Mucosa of gallbladder (tissue), 1 donor: ENCODE results near the gene PIP5K1C. TPM values are rescaled to one million over a fixed set of nuclear protein-coding genes. Genes with fewer than 3 reads are reported as not detected.

Experiments
- DNase-seq: peaks from one replicate; pipeline ENCODE4 v3.0.0-alpha.2; 2020; ENCODE audit warnings: low spot score
- total RNA-seq: library from RNA; stranded (reverse); gene quantifications from one replicate; pipeline ENCODE4 v1.2.1, GENCODE V29; 2021
- donor health status: DM: no; HTN: no; CAD: no.

The PIP5K1C gene
- total RNA-seq, 1 donor from 2014 or later, result 72.9 TPM

DNA sequence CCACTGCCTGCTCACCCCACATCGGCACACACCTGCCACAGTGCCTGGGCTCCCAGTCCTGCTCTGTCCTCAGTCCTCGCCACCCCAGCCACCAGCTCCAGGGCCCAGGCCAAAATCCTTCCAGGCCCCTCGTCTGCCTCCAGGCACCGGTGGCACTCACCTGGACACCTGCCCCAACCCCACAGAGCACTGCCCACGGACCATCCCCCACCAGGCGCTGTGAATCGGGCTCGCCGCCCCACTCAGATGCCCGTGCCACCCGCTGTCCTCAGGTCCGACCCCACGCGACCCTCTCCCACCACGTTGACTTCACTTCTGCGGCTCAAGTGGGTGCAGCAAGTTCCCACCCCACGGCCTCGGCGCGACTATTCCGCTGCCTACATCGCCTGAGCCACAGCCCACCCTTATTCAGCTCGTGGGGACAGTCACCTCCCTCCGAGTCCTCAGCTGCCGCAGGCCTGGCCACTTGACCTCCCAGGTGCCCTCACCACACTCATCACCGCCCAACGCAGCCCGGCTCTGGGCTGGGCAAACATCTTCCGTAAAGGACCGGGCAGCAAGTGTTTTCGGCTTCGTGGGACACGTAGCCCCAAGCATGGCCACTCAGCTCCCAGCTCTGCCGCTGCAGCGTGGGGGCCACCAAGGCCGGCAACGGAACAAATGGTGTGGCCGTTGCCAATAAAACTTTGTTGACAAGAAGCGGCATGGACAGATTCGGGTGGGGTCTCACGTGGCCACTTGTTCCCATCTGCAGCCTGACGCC lies 5.7 kb downstream of the PIP5K1C start:
- DNase-seq, result no peak

- no peak for DNase-seq
These were observed 7.0 kb downstream of the PIP5K1C start for GRCh38 chr19:3693025-3693925.

- no peak for DNase-seq
These were observed 7.9 kb downstream of the PIP5K1C start for GRCh38 chr19:3692141-3693024.

DNA sequence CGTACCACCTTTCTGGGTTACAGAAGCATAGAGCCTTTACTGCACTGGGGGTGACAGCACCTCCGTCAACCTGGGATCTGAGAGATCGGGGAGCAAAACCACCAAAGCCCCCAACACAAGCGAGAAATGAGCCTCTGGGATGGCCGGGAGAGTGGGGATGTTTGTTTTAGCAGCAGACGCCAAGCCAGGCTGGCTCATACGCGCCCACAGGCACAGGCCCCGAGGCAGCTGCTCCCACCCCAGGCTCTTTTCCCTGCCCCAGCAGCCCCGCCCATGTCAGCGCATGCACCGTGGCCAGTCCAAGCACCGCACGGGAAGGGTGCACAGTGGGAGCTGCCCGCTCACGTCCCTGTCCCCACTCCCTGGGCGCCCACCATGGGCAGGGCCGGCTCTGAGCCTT lies 8.5 kb downstream of the PIP5K1C start:
- no peak for DNase-seq

DNA sequence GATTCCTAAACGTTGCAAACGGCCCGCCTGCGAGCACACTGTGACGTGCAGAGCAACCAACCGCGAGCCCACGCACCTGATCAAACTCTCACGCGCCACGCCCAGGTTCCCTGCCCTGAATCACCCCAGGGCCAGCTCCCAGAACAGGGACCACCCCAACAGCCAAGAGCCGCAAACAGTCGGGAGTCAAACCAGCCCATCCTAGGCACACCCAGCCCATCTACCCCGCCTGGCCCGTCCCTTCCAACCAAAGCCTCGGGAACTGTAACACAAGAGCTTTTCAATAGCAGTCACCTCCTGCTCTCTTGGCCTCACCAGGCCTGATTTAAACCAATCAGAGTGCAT lies 8.9 kb downstream of the PIP5K1C start:
- no peak for DNase-seq

DNA sequence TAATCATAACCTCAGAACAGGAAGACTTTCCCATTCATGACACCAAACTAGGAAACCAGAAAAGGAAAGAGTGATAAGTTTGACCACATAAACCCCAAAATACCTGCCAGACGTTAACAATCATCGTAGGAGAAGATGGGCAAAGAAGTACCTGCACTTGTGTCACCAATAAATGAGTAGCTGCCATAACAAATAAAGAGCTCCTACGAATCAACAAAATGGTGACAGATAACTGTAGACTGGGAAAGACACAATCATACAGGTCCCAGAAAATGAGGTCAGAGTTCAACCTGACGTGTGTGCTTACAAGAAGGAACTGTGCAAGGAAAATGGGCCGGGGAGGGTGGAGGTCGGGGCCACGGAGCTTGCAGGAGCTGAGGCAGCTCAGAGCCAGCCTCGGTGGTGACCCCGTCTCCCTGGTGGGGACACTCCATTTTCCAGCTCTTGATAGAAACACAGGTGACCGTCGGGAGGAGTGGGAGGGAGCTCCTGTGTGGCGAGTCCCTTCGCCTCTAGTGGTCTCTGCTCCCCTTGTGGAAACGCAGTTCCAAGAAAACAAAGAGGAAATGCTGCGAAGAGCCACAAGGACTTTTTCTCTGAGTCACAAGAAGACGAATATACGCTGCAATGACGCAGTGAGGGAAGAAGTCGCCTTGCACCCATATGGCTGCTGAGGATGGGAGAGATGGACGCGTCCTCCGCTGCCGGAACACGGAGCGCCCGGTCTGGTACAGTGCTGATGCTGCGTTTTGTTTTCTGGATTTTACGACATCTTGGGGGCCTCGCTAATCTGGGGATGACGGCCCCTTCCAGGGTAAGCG lies 9.5 kb downstream of the PIP5K1C start:
- no peak for DNase-seq

- DNase-seq, result no peak
These were observed 12.2 kb downstream of the PIP5K1C start for GRCh38 chr19:3687774-3688706.

- DNase-seq, result no peak
These were observed 12.9 kb downstream of the PIP5K1C start for GRCh38 chr19:3687393-3687773.

- no peak for DNase-seq
These were observed 15.4 kb downstream of the PIP5K1C start for GRCh38 chr19:3684817-3685410.

GRCh38 chr19:3684054-3684816 lies 16.0 kb downstream of the PIP5K1C start:
- no peak for DNase-seq

DNA sequence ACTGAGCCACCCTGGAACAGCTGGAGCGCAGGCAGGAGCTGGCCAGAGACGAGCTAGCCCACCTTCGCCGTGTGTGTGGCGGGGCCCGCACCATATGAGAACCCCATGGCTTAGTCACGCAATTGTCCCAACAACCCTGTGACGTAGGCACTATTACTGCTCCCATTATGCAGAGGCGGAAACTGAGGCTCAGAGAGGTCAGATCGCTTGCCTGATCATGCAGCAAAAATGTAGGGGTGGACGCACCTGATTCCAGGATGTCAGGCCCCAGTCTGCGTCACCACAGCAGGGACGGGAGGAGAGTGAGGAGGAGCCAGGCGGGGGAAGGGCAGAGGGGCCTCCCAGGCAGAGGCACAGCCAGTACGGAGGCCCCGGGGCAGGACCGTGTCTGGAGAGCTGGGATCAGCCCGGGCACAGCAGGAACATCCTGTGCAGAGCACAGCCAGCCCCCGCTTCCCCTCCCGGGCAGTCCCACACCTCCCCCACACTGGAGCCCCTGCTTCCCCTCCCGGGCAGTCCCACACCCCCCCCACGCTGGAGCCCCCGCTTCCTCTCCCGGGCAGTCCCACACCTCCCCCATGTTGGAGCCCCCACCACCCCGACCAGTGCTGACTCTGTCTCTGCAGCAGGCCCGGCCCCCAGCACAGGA lies 16.7 kb downstream of the PIP5K1C start:
- DNase-seq, result no peak

DNA sequence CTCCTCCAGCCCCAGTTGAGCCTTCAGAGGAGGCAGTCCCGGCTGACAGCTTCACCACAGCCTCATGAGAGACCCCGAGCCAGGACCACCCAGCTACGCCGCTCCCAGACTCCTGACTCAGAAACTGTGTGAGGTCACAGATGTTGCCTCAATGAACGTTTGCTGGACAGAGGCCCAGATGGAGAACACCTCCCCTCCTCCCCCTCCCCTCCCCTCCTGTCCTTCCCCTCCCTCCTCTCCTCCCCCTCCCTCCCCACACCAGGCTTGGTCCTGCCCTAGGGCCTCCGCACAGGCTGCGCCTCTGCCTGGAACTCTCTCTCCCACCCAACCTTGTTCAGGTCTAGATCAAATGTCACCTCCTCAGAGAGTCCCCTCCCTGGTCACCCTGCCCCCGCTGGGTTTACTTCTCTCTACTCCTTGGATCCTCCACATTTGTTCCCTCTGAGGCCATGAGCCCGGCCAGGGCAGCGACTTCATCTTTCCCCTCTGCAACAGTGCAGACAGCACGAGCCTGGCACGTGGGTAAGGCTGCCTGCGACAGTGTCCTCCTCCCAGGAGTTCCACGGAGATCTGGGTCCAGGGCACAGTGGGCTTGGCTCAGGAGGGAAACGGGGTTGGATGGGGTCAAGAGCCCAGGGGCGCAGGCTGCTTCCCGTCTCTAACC lies 17.4 kb downstream of the PIP5K1C start:
- no peak for DNase-seq

- DNase-seq, result no peak
These were observed 18.0 kb downstream of the PIP5K1C start for GRCh38 chr19:3682286-3682685.

DNA sequence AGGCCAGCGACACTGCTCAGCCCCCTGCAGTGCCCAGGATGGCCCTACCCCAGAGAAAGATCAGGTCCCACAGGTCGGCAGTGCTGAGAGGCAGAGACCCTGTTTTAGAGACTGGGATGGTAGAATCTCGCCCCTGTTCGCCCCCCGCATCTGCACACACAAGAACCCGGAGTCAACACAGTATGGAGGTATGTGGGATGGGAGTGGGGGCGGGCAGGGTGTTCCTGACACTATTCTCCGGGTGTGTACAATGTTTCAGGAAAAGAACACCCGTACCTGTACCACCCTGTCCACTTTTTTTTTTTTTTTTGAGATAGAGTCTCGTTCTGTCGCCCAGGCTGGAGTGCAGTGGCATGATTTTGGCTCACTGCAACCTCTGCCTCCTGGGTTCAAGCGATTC lies 19.3 kb downstream of the PIP5K1C start:
- no peak for DNase-seq

DNA sequence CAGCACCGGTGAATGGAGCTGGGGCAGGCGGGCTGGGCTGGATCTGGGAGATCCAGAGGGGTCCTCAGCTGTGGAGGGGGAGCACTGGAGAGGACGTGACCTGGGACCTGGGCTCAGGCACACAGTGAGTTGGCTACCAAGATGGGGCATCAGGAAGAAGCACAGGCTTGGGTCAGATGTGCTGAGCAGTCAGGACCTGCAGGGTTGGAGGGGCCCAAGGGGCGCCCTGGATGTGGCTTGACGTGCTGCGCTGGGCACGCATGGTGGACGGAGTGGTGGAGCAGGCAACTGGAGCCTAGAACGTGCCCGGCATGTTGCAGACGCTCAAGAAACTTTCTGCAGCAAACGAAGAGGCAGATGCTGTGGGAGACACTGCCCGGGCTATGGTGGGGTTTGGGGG lies 20.7 kb downstream of the PIP5K1C start:
- no peak for DNase-seq

DNA sequence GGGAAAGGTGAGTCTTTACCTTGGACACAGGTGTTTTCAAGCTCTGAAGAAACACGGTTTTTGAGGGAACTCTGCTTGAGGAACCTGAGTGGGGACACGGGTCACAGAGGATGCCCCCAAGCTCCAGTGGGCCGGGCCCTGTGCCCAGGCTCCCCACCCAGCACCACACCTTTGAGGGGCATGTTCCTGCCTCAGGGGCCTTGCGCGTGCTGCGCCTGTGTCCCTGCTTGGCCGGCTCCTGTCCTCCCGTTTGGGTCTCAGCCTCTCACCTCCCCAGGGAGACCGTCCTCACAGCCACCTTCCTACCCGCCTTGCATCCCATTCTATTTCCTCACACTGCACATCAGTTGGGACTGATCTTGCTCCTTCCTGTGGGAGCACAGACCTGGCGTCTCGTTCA lies 21.1 kb downstream of the PIP5K1C start:
- DNase-seq, result no peak

- no peak for DNase-seq
These were observed 22.1 kb downstream of the PIP5K1C start for GRCh38 chr19:3678188-3678587.
